ENCODE results near the gene MARCHF3.
A peak's percentile ranks its signal among the peaks of the same experiment; 100 is the strongest.
"Not testable (repeated sequence)": the region's sequence is repeated elsewhere in the genome, so short reads cannot be mapped to it uniquely, and the experiment has no call there.

The MARCHF3 gene

GRCh38 chr5:126909856-126910255 is 120.5 kb downstream of the MARCHF3 start:
- no peaks in the 10 kb centered on the region for H3K79me1 ChIP-seq (ENCODE audit: low read length)
- no peak overlapping the region for H3K23ac ChIP-seq (ENCODE audit: low read length)
- H3K9ac ChIP-seq (ENCODE audit: low read length): no peak overlapping the region
- H3K4me2 ChIP-seq (ENCODE audit: low read length): no peak overlapping the region
- H3K4ac ChIP-seq (ENCODE audit: low read depth, low read length): no peak overlapping the region
- no peak overlapping the region for H2AFZ ChIP-seq (ENCODE audit: insufficient read depth, low read length, poor library complexity)
- no peaks in the 10 kb centered on the region for H3K27me3 ChIP-seq (ENCODE audit: insufficient read depth, low read length)
- DNase-seq: no peak
- no peak overlapping the region for H3K27ac ChIP-seq (ENCODE audit: low read depth, low read length)
- H3K36me3 ChIP-seq (ENCODE audit: control insufficient read depth in 1 of 2, insufficient read depth in 2 of 2, low read length in 2 of 2): no peaks in the 10 kb centered on the region
- no peak overlapping the region for H3K4me3 ChIP-seq (ENCODE audit: low read depth, low read length)
- WGBS (ENCODE audit: extremely low coverage, insufficient coverage, insufficient read length): no CpG with 5 or more reads among the region's 2 CpGs
- H3K4me1 ChIP-seq (ENCODE audit: control insufficient read depth in 1 of 2, insufficient read depth in 2 of 2, low read length in 2 of 2): no peaks in the 10 kb centered on the region
- H4K12ac ChIP-seq (ENCODE audit: low read depth, low read length): no peak overlapping the region
- H3K79me2 ChIP-seq (ENCODE audit: control insufficient read depth, insufficient read depth, low read length, poor library complexity): no peaks in the 10 kb centered on the region
- no peak overlapping the region for H2BK12ac ChIP-seq (ENCODE audit: low read length)
- H2BK5ac ChIP-seq (ENCODE audit: low read depth, low read length, poor library complexity): no peak overlapping the region
- H4K8ac ChIP-seq (ENCODE audit: low read depth, low read length): no peak overlapping the region
- H2BK120ac ChIP-seq (ENCODE audit: insufficient read depth, low read length, poor library complexity): no peak overlapping the region
- no peak overlapping the region for H4K91ac ChIP-seq (ENCODE audit: low read depth, low read length)
- H3K9me3 ChIP-seq (ENCODE audit: insufficient read depth, low read depth, low read length): no peaks in the 10 kb centered on the region
- H3K18ac ChIP-seq (ENCODE audit: low read length): no peak overlapping the region
- no peak overlapping the region for H2AK5ac ChIP-seq (ENCODE audit: low read length)
- no peak overlapping the region for H3K14ac ChIP-seq (ENCODE audit: low read length)

GRCh38 chr5:126904407-126904806 is 126.0 kb downstream of the MARCHF3 start:
- not testable (repeated sequence) for H3K27me3 ChIP-seq (ENCODE audit: insufficient read depth, low read length); H2BK12ac ChIP-seq (ENCODE audit: low read length); H3K9ac ChIP-seq (ENCODE audit: low read length); H3K14ac ChIP-seq (ENCODE audit: low read length); DNase-seq; H4K8ac ChIP-seq (ENCODE audit: low read depth, low read length); H3K4me2 ChIP-seq (ENCODE audit: low read length); H2BK5ac ChIP-seq (ENCODE audit: low read depth, low read length, poor library complexity); H3K36me3 ChIP-seq (ENCODE audit: control insufficient read depth in 1 of 2, insufficient read depth in 2 of 2, low read length in 2 of 2); H3K4me3 ChIP-seq (ENCODE audit: low read depth, low read length); H2AK5ac ChIP-seq (ENCODE audit: low read length); H2BK120ac ChIP-seq (ENCODE audit: insufficient read depth, low read length, poor library complexity); H3K27ac ChIP-seq (ENCODE audit: low read depth, low read length); H3K79me1 ChIP-seq (ENCODE audit: low read length); H4K12ac ChIP-seq (ENCODE audit: low read depth, low read length); H3K4ac ChIP-seq (ENCODE audit: low read depth, low read length); H3K18ac ChIP-seq (ENCODE audit: low read length); H2AFZ ChIP-seq (ENCODE audit: insufficient read depth, low read length, poor library complexity); H3K79me2 ChIP-seq (ENCODE audit: control insufficient read depth, insufficient read depth, low read length, poor library complexity); H3K4me1 ChIP-seq (ENCODE audit: control insufficient read depth in 1 of 2, insufficient read depth in 2 of 2, low read length in 2 of 2); H3K23ac ChIP-seq (ENCODE audit: low read length); H3K9me3 ChIP-seq (ENCODE audit: insufficient read depth, low read depth, low read length); H4K91ac ChIP-seq (ENCODE audit: low read depth, low read length)
- no CpG with 5 or more reads among the region's 1 CpG for WGBS (ENCODE audit: extremely low coverage, insufficient coverage, insufficient read length)

GRCh38 chr5:126900796-126901195 is 129.6 kb downstream of the MARCHF3 start:
- no peak overlapping the region for H3K4me2 ChIP-seq (ENCODE audit: low read length)
- no CpG with 5 or more reads among the region's 6 CpGs for WGBS (ENCODE audit: extremely low coverage, insufficient coverage, insufficient read length)
- no peak overlapping the region for H3K4ac ChIP-seq (ENCODE audit: low read depth, low read length)
- no peak overlapping the region for H4K91ac ChIP-seq (ENCODE audit: low read depth, low read length)
- no peak overlapping the region for H3K9ac ChIP-seq (ENCODE audit: low read length)
- H4K12ac ChIP-seq (ENCODE audit: low read depth, low read length): no peak overlapping the region
- no peak overlapping the region for H2BK5ac ChIP-seq (ENCODE audit: low read depth, low read length, poor library complexity)
- DNase-seq: peak; percentile 85 to 90
- no peak overlapping the region for H2BK120ac ChIP-seq (ENCODE audit: insufficient read depth, low read length, poor library complexity)
- H4K8ac ChIP-seq (ENCODE audit: low read depth, low read length): no peak overlapping the region
- no peak overlapping the region for H3K23ac ChIP-seq (ENCODE audit: low read length)
- no peaks in the 10 kb centered on the region for H3K79me1 ChIP-seq (ENCODE audit: low read length)
- H2AFZ ChIP-seq (ENCODE audit: insufficient read depth, low read length, poor library complexity): no peak overlapping the region
- H2AK5ac ChIP-seq (ENCODE audit: low read length): no peak overlapping the region
- no peak overlapping the region for H3K4me3 ChIP-seq (ENCODE audit: low read depth, low read length)
- H3K79me2 ChIP-seq (ENCODE audit: control insufficient read depth, insufficient read depth, low read length, poor library complexity): no peaks in the 10 kb centered on the region
- no peaks in the 10 kb centered on the region for H3K36me3 ChIP-seq (ENCODE audit: control insufficient read depth in 1 of 2, insufficient read depth in 2 of 2, low read length in 2 of 2)
- no peak overlapping the region for H3K18ac ChIP-seq (ENCODE audit: low read length)
- no peak overlapping the region for H3K14ac ChIP-seq (ENCODE audit: low read length)
- H3K4me1 ChIP-seq (ENCODE audit: control insufficient read depth in 1 of 2, insufficient read depth in 2 of 2, low read length in 2 of 2): no peaks in the 10 kb centered on the region
- no peak overlapping the region for H3K27ac ChIP-seq (ENCODE audit: low read depth, low read length)
- no peaks in the 10 kb centered on the region for H3K27me3 ChIP-seq (ENCODE audit: insufficient read depth, low read length)
- no peak overlapping the region for H2BK12ac ChIP-seq (ENCODE audit: low read length)
- H3K9me3 ChIP-seq (ENCODE audit: insufficient read depth, low read depth, low read length): no peaks in the 10 kb centered on the region

GRCh38 chr5:126899476-126899875 is 130.9 kb downstream of the MARCHF3 start:
- Histone ChIP-seq H3K9ac (ENCODE audit: low read length) (no peak overlapping the region), H3K23ac (ENCODE audit: low read length) (no peak overlapping the region), H2BK5ac (ENCODE audit: low read depth, low read length, poor library complexity) (no peak overlapping the region), H2BK12ac (ENCODE audit: low read length) (no peak overlapping the region), H4K91ac (ENCODE audit: low read depth, low read length) (no peak overlapping the region), H3K9me3 (ENCODE audit: insufficient read depth, low read depth, low read length) (no peaks in the 10 kb centered on the region), H3K18ac (ENCODE audit: low read length) (no peak overlapping the region), H3K4ac (ENCODE audit: low read depth, low read length) (no peak overlapping the region), H3K27ac (ENCODE audit: low read depth, low read length) (no peak overlapping the region), H3K79me1 (ENCODE audit: low read length) (no peaks in the 10 kb centered on the region), H3K36me3 (ENCODE audit: control insufficient read depth in 1 of 2, insufficient read depth in 2 of 2, low read length in 2 of 2) (no peaks in the 10 kb centered on the region), H3K4me1 (ENCODE audit: control insufficient read depth in 1 of 2, insufficient read depth in 2 of 2, low read length in 2 of 2) (no peaks in the 10 kb centered on the region), H3K4me3 (ENCODE audit: low read depth, low read length) (no peak overlapping the region), H2BK120ac (ENCODE audit: insufficient read depth, low read length, poor library complexity) (no peak overlapping the region), H4K8ac (ENCODE audit: low read depth, low read length) (no peak overlapping the region), H3K79me2 (ENCODE audit: control insufficient read depth, insufficient read depth, low read length, poor library complexity) (no peaks in the 10 kb centered on the region), H3K14ac (ENCODE audit: low read length) (no peak overlapping the region), H2AFZ (ENCODE audit: insufficient read depth, low read length, poor library complexity) (no peak overlapping the region), H3K4me2 (ENCODE audit: low read length) (no peak overlapping the region), H2AK5ac (ENCODE audit: low read length) (no peak overlapping the region), H4K12ac (ENCODE audit: low read depth, low read length) (no peak overlapping the region), H3K27me3 (ENCODE audit: insufficient read depth, low read length) (no peaks in the 10 kb centered on the region)
- DNase-seq: no peak
